GM21576 (cell line): ENCODE measurements around the gene SSH3.

Experiments
- ATAC-seq: cut with Tn5 transposase; IDR thresholded peaks from one replicate; pipeline ENCODE4 v1.9.1; 2021; ENCODE audit warnings: mild to moderate bottlenecking, moderate library complexity; ENCODE audit not compliant: unreplicated experiment

The SSH3 gene

GRCh38 chr11:67356387-67356863 lies 53.1 kb downstream of the SSH3 start:
- no peak for ATAC-seq

- ATAC-seq: no peak
Observed at GRCh38 chr11:67356864-67357561, 53.7 kb downstream of the SSH3 start.

DNA sequence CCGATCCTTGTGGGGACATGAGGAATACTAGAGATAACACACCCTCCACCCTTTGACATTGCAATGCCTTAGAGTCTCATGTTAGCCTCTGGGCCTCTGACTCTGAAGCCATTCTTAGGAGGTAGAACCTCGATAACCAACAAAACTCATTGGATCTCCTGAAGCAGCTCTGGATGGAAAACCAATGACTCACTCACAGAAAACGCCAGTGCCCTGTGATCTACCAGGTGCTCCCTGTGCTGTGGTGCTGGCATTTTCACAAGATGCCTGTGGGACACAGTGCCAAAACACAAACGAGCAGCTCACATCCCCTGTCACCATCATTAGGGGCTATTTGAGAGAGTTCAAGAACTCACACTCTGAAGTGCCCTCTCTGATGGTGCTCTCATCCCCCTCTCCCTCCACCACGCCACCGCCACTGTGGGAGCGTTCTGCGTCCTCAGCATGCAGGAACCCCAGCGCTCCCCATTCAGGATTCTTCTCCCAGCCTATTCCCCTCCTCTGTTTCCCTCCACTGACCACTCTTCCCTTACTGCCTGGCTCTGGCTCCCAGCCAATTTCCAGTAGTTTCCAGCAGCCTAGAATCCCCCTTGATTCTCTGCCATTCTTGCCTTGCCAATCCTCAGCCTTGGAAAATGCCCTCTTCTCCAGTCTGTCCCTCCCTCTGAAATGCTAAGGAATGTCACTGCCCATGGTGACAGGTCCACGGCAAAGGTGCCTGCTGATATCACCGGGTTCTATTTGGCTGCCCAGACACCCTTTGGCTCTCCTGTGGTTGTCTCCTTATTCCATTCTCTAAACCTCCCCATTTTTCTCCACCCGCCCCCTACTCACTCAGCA lies 54.7 kb downstream of the SSH3 start:
- no peak for ATAC-seq
